SK-N-SH treated with all-trans-retinoic acid at 6 μM for 48 hours (cell line): ENCODE measurements around the gene GGACT.
"Not testable (repeated sequence)": the region's sequence is repeated elsewhere in the genome, so short reads cannot be mapped to it uniquely, and the experiment has no call there.

Experiments used
- ARNTL ChIP-seq: fragments of 450-650 bp; formaldehyde crosslinking; IDR thresholded peaks from 2 replicates; pipeline ENCODE4 v1.5.0; 2020; ENCODE audit warnings: low read depth, mild to moderate bottlenecking, moderate library complexity, borderline replicate concordance
- CSDC2 ChIP-seq: fragments of 250-450 bp; sonication (Bioruptor Pico); IDR thresholded peaks from 2 replicates; pipeline ENCODE4 v1.5.0; 2020; ENCODE audit warnings: mild to moderate bottlenecking, moderate library complexity
- ESRRG ChIP-seq: fragments of 250-450 bp; sonication (Bioruptor Pico); IDR thresholded peaks from 2 replicates; pipeline ENCODE4 v1.6.1; 2021; ENCODE audit warnings: mild to moderate bottlenecking
- ISL1 ChIP-seq: fragments of 250-450 bp; sonication (Bioruptor Pico); IDR thresholded peaks from 2 replicates; pipeline ENCODE4 v2.1.2; 2022; ENCODE audit warnings: mild to moderate bottlenecking, moderate library complexity
- PPARA ChIP-seq: fragments of 250-450 bp; sonication (Bioruptor Pico); IDR thresholded peaks from 2 replicates; pipeline ENCODE4 v1.5.0; 2020; ENCODE audit warnings: mild to moderate bottlenecking, borderline replicate concordance
- RARB ChIP-seq: fragments of 250-450 bp; sonication (Bioruptor Pico); IDR thresholded peaks from 2 replicates; pipeline ENCODE4 v1.8.0; 2021; ENCODE audit warnings: mild to moderate bottlenecking, moderate library complexity
- TCF4 ChIP-seq: fragments of 250-450 bp; sonication (Bioruptor Pico); IDR thresholded peaks from 2 replicates; pipeline ENCODE4 v1.8.0; 2021; ENCODE audit warnings: mild to moderate bottlenecking, moderate library complexity, borderline replicate concordance
- TOX ChIP-seq: fragments of 250-450 bp; sonication (Bioruptor Pico); IDR thresholded peaks from 2 replicates; pipeline ENCODE4 v1.8.0; 2021; ENCODE audit warnings: mild to moderate bottlenecking, moderate library complexity, borderline replicate concordance
- ZFP3 ChIP-seq: fragments of 250-450 bp; sonication (Bioruptor Pico); IDR thresholded peaks from 2 replicates; pipeline ENCODE4 v1.5.0; 2020; ENCODE audit warnings: mild to moderate bottlenecking, moderate library complexity
- ZFP30 ChIP-seq: fragments of 450-650 bp; formaldehyde crosslinking; IDR thresholded peaks from 2 replicates; pipeline ENCODE4 v1.5.0; 2022; ENCODE audit warnings: mild to moderate bottlenecking, moderate library complexity
- ZNF8 ChIP-seq: fragments of 450-650 bp; formaldehyde crosslinking; IDR thresholded peaks from 2 replicates; pipeline ENCODE4 v1.5.0; 2020; ENCODE audit warnings: mild to moderate bottlenecking, moderate library complexity
- TF ChIP-seq, protein P1 (sequence below): fragments of 250-450 bp; sonication (Bioruptor Pico); IDR thresholded peaks from 2 replicates; pipeline ENCODE4 v1.8.0; 2020; ENCODE audit warnings: mild to moderate bottlenecking, moderate library complexity, borderline replicate concordance
- TF ChIP-seq, protein P2 (sequence below): fragments of 250-450 bp; sonication (Bioruptor Pico); IDR thresholded peaks from 2 replicates; pipeline ENCODE4 v1.5.1; 2020; ENCODE audit warnings: low read depth, mild to moderate bottlenecking, moderate library complexity
- TF ChIP-seq, protein P3 (sequence below): fragments of 250-450 bp; sonication (Bioruptor Pico); IDR thresholded peaks from 2 replicates; pipeline ENCODE4 v1.5.0; 2020; ENCODE audit warnings: mild to moderate bottlenecking, moderate library complexity

DNA sequence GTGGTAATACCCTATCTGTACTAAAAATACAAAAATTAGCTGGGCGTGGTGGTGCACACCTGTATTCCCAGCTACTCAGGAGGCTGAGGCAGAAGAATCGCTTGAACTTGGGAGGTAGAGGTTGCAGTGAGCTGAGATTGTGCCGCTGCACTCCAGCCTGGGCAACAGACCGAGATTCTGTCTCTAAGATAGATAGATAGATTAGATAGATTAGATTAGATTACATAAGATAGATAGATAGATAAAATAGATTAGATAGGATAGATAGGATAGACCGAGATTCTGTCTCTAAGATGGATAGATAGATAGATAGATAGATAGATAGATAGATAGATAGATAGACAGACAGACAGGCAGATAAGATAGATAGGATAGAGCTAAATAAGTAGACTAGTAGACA is 63.9 kb downstream of the GGACT start:
- not testable (repeated sequence) for TF ChIP-seq RARB (CRISPR knock-in tag); ZFP30 (CRISPR knock-in tag); ISL1 (CRISPR knock-in tag); CSDC2; ARNTL (CRISPR knock-in tag); TCF4 (CRISPR knock-in tag); TOX; ZNF8 (CRISPR knock-in tag); PPARA (CRISPR knock-in tag); ZFP3 (CRISPR knock-in tag); ESRRG (CRISPR knock-in tag)
- TF ChIP-seq, protein P1, sequence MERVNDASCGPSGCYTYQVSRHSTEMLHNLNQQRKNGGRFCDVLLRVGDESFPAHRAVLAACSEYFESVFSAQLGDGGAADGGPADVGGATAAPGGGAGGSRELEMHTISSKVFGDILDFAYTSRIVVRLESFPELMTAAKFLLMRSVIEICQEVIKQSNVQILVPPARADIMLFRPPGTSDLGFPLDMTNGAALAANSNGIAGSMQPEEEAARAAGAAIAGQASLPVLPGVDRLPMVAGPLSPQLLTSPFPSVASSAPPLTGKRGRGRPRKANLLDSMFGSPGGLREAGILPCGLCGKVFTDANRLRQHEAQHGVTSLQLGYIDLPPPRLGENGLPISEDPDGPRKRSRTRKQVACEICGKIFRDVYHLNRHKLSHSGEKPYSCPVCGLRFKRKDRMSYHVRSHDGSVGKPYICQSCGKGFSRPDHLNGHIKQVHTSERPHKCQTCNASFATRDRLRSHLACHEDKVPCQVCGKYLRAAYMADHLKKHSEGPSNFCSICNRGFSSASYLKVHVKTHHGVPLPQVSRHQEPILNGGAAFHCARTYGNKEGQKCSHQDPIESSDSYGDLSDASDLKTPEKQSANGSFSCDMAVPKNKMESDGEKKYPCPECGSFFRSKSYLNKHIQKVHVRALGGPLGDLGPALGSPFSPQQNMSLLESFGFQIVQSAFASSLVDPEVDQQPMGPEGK (CRISPR knock-in tag) = not testable (repeated sequence)
- TF ChIP-seq, protein P2, sequence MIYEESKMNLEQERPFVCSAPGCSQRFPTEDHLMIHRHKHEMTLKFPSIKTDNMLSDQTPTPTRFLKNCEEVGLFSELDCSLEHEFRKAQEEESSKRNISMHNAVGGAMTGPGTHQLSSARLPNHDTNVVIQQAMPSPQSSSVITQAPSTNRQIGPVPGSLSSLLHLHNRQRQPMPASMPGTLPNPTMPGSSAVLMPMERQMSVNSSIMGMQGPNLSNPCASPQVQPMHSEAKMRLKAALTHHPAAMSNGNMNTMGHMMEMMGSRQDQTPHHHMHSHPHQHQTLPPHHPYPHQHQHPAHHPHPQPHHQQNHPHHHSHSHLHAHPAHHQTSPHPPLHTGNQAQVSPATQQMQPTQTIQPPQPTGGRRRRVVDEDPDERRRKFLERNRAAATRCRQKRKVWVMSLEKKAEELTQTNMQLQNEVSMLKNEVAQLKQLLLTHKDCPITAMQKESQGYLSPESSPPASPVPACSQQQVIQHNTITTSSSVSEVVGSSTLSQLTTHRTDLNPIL (CRISPR knock-in tag) = not testable (repeated sequence)
- TF ChIP-seq, protein P3, sequence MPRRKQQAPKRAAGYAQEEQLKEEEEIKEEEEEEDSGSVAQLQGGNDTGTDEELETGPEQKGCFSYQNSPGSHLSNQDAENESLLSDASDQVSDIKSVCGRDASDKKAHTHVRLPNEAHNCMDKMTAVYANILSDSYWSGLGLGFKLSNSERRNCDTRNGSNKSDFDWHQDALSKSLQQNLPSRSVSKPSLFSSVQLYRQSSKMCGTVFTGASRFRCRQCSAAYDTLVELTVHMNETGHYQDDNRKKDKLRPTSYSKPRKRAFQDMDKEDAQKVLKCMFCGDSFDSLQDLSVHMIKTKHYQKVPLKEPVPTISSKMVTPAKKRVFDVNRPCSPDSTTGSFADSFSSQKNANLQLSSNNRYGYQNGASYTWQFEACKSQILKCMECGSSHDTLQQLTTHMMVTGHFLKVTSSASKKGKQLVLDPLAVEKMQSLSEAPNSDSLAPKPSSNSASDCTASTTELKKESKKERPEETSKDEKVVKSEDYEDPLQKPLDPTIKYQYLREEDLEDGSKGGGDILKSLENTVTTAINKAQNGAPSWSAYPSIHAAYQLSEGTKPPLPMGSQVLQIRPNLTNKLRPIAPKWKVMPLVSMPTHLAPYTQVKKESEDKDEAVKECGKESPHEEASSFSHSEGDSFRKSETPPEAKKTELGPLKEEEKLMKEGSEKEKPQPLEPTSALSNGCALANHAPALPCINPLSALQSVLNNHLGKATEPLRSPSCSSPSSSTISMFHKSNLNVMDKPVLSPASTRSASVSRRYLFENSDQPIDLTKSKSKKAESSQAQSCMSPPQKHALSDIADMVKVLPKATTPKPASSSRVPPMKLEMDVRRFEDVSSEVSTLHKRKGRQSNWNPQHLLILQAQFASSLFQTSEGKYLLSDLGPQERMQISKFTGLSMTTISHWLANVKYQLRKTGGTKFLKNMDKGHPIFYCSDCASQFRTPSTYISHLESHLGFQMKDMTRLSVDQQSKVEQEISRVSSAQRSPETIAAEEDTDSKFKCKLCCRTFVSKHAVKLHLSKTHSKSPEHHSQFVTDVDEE (CRISPR knock-in tag) = not testable (repeated sequence)
